GM19193 (cell line): Measurements from ENCODE around the gene HSBP1L1.

Experiments used
- POLR2A ChIP-seq: IDR thresholded peaks from 4 replicates; pipeline ENCODE4 v1.6.1; 2011; ENCODE audit not compliant: insufficient read depth, insufficient read length; ENCODE audit errors: extremely low read depth

Gene HSBP1L1

DNA sequence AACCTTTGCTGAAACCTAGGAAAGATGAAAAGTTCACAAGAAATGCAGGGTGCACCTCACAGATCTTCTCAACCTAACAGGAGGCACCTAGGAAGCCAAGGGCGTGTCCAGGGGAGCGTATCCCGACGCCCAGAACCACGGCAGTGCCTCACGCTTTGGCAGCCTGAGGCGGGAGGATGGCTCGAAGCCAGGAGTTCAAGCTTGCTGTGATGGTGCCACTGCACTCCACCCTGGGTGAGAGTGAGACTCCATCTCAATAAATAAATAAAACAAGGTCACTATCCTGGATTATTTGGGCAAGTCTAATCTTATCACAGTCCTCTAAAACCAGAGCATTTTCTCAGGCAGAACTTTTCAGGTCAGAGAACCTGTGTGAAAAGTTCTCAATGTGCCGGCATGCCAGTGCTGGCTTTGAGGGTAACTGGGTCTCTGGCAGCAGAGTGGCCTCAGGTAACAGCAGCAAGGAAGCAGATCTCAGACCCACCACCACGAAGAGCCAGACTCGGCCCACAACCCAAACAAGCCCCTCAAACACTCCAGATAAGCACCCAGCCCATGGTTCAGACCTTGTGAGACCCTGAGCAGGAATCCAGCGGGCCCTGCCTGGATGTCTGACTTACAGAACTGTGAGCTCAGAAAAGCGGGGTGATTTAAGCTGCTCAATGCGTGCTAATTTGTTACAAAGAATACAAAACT is 11.7 kb downstream of the HSBP1L1 start:
- no peak for TF ChIP-seq POLR2A

DNA sequence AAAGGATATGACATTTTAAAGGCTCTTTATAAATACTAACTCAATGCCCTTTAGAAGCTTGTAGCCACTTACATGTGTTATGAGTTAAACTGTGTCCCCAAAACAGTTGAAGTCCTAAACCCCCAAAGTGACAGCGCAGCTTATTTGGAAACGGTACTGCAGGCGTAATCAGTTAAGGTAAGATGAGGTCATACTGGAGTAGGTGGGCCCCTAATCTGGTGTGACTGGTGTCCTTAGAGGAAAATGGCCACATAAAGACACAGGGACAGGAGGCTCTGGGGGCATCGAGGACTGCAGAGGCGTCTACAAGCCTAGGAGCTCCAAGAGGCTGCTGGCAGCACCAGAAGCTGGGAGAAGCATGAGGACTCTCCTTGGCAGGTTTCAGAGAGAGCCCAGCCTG is 15.4 kb downstream of the HSBP1L1 start:
- TF ChIP-seq POLR2A = no peak

DNA sequence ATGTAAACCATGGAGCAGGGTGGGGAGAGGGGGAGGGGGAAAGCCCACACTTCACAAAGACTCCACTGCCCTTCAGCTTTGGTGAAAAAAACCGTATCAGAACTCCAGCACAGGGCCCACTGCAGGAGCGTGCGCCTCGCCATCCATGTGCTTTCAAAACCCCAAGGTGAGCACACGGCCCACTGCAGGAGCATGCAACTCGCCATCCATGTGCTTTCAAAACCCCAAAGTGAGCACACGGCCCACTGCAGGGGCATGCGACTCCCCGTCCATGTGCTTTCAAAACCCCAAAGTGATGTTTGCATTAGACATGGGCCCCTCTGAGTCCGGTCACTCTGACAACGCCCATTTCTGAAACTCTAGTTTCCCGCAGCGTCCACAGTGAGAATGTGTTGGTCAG is 16.1 kb downstream of the HSBP1L1 start:
- no peak for TF ChIP-seq POLR2A

DNA sequence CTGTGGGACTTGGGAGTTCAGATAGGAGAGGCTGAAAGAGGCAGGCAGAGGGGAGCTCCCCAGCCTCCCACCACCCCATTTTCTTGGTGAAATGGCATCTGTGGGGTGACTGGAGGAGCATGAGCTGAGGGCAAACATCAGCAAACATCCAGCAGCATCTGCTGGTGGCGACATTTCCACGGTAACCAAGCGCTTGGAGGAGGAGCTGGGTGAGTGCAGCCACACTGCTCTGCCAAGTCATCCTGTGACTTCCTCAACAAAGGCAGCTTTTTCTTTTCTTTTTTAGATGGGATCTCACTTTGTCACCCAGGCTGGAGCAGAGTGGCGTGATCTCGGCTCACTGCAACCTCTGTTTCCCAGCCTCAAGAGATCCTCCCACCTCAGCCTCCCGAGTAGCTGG is 18.3 kb downstream of the HSBP1L1 start:
- no peak for TF ChIP-seq POLR2A

DNA sequence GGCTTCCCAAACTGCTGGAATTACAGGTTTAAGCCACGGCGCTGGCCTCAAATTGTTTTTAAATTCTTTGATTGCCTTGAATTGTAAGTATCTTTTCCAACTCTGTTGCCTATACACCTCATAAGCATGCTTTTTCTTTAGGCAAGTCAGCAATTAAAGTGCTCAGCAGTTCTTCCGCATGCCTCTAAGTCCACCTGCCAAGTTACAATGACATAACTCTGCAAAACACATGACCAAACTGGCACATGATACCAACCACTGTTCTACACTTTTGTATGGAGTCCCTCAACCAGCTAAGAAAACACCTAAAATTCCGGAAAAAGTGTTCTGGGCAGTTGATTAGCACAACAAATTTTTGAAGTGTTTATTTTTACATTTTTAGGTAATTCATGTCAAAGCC is 18.8 kb downstream of the HSBP1L1 start:
- no peak for TF ChIP-seq POLR2A

DNA sequence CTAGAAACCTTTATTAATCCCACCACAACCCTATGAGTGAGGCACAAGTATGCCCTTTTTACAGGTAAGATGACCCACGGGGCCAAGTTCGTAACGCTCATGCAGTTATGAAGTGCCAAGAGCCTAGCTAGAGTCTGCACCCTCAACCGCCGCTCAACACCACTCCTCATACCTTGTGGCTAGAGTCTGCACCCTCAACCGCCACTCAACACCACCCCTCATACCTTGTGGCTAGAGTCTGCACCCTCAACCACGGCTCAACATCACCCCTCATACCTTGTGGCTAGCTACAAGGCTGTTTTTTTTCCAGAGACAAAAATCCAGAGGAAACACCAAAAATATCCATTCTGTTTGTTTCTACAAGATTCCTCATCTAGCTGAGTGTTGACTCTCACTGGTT is 19.4 kb downstream of the HSBP1L1 start:
- no peak for TF ChIP-seq POLR2A

DNA sequence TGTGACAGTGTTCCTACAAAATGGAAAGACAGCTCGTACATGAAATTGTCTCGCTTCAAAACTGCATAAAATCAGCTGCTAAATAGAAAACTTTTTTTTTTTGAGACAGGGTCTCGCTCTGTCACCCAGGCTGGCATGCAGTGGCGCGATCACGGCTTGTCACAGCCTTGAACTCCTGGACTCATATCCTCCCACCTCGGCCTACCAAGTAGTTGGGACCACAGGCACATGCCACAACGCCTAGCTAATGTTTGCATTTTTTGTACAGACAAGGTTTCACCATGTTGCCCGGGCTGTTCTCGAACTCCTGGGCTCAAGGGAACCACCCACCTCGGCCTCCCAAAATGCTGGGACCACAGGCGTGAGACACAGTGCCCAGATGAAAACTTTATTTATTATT is 20.7 kb downstream of the HSBP1L1 start:
- TF ChIP-seq POLR2A = no peak

DNA sequence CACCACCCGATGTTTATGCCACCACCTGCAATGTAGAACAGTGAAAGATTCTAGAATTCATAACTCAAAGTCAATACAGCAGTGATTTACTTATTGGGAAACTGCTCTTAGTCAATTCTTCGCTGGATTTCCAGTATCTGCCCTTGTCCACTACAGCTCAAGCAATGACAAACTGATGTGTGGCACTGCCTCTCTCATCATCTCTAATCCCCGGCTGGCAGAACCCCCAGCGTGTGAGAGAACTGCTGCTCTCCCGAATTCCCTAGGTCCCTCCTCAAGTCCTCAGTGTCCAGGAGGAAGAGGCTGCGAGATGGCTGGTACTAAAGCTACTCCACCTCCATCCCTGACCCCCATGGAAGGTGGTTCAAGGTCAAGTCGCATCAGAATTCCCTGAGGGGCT is 22.3 kb downstream of the HSBP1L1 start:
- TF ChIP-seq POLR2A = no peak

DNA sequence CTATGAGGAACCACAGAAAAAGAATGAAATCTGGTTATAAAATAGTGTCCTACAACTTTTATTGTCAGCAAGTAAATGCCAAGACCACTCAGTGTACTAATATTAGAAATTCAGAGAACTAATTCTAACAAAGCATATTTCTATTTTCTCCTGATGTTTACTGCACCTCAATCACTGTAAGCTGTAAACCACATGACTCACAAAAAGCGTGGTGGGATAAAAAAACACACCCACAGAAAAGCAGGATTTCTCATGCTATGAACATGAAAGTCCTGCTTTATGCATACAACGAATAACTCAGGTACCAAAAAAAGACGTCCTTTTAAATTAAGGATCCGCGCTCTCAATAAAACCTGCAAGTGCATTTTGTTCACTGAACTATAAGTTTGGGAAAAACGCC is 23.1 kb downstream of the HSBP1L1 start:
- TF ChIP-seq POLR2A = no peak

DNA sequence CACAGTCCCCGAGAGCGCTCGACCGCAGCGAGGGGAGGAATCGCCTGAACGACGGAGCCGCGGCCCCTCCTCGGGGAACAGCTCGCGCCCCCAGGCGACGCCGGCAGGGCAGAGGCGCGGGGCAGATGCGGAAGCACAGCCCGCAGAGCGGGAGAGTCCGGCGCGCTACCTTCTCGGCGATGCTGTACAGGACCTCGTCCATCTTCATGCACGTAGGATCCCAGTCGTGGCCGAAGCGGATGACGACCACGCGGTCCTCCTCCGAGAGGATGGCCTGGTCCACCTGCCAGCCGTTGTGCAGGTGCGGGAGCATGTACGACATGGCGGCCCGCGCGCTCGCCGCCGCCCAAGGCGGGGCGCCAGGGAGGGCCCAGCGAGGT is 23.6 kb downstream of the HSBP1L1 start:
- TF ChIP-seq POLR2A = no peak

DNA sequence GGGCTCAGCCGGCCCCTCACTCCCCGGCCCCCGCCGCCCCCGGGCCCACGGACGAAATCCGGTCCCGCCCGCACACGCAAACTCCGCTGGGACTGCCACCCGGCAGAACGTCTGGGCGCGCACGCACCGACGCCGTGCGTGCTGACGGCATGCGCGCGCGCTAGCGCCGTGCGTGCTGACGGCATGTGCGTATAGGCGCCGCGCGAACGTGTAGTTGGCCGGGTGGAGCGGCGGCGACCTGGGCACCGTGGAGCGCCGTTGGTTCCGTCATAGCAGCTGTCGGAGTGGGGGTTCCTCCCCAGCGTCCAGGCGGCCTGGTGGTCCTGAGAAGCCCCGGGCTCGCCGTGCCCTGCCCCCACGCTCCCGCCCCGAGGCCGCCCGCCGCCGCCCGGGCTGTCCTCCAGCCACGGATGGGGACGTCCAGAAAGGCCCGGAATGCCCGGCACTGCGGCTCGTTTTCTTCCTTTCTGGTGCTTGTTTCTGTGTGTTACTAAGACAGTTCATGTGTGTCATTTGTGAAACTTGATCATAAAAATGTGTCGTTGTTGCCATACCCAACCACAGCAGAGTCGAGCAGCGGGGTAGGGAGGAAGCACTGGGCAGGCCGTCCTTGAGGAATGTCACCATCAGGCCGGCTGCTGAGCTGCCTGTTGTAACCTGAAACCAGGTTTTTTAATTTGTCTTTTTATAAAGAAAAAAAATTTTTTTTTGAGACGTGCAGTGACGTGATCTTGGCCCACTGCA is 24.2 kb downstream of the HSBP1L1 start, which contains the start of gene TXNL4A:
TSS of gene TXNL4A (minus strand) at position 113 of the 744 bp plus-strand sequence. CDS start 171 bp downstream, outside the sequence.
- peak; percentile 94 for TF ChIP-seq POLR2A

DNA sequence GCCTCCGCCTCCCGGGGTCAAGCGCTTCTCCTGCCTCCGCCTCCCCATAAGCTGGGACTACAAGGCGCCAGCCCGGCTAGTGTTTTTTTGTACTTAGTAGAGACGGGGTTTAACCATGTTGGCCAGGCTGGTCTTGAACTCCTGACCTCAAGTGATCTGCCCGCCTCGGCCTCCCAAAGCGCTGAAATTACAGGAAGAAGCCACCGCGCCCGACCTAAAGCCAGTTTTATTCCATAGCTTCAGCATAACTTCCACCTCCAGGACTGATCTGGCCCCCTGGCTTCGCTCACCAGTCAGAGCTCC is 24.7 kb downstream of the HSBP1L1 start:
- no peak for TF ChIP-seq POLR2A

DNA sequence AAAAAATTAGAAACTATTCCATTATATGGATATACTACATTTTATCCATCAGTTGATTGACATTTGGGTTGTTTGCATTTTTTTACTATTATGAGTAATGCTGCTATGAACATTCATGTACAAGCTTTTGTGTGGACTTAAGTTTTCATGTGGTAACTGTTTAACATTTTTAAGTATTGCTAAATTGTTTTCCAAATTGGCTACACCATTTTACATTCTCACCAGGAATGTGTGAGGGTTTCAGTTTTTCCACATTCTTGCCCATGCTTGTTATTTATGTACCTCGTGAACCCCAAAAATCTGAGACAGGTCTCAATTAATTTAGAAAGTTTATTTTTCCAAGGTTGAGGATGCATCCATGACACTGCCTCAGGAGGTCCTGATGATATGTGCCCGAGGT is 27.1 kb downstream of the HSBP1L1 start:
- no peak for TF ChIP-seq POLR2A

DNA sequence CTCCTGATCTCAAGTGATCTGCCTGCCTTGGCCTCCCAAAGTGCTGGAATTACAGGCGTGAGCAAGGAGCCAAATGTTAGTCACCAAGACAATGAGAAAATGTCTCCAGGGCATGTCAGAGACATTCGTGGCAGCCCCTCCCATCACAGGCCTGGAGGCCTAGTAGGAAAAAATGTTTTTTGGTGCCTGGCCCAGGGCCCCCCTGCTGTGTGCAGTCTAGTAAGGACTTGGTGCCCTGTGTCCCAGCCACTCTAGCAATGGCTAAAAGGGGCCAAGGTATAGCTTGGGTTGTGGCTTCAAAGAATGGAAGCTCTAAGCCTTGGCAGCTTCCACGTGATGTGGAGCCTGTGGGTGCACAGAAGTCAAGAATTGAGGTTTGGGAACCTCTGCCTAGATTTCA is 36.4 kb downstream of the HSBP1L1 start:
- no peak for TF ChIP-seq POLR2A

DNA sequence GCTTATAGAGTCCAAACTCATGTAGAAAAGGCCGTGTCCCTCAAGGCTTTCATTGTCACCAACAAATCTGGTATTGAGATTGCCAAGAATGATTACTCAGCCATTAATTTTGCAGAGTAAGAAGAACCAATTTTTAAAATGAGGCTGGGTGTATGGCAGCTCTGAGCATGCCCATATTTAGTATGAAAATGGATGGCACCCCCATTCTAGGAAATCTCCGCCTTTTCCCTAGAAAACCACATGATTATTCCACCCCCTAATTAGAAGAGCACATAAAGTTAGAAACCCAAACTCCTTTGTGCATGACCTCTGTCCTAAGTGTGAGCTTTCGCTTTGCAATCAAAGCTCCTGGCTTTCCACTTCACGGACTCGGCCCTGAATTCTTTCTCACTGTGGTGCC is 38.0 kb downstream of the HSBP1L1 start:
- no peak for TF ChIP-seq POLR2A

DNA sequence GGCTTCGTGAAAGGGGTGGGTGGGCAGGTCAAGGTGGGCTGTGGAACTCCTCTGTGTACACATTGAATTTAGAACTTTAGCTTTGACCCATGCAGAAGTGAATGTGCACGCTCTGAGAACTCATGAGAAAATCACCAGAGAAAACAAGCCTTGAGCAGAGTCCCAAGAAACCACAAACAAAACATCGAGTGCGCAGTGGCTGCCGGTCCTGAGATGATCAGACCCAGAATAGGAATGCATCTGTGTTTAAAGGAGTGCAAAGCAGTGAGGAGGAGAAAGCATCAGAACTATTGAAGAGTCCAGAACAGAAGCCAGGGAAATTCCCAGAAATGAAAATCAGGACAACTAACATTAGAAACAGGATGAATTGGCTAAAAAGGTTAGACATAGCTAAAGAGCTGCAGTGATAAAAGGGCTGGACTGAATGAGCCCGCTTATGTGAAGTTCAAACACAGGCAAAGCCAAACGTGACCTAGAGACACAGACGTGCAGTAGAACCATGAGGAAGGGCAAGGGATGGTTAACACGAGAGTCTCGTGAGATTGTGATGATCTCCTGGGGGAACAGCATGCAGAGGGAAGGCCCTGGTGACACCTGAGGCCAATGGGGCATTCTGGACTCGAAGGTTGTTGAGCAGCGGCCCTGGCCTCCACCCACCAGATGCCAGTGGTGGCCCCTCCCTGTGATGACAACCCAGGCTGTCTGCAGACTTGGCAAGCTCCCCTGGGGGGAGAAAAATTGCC is 40.3 kb downstream of the HSBP1L1 start:
- TF ChIP-seq POLR2A = no peak
